Lower lobe of right lung (tissue), 2 donors: ENCODE measurements around the gene SLC48A1. TPM values are rescaled to one million over a fixed set of nuclear protein-coding genes. Genes with fewer than 3 reads are reported as not detected.

ENCODE experiments used
- ATAC-seq, 2 donors: fragments of 200-7000 bp; cut with Tn5 transposase; one replicate each; pipeline ENCODE4 v1.9.1; 2020 to 2022; ENCODE audit warnings: mild to moderate bottlenecking in 2 of 2, moderate library complexity in 2 of 2
- DNase-seq: peaks from one replicate; pipeline ENCODE4 v3.0.0-alpha.2; 2020
- H3K27ac ChIP-seq: fragments of 200-600 bp; one replicate; pipeline ENCODE4 v1.8.0; 2022
- H3K27me3 ChIP-seq: fragments of 200-600 bp; one replicate; pipeline ENCODE4 v1.8.0; 2022; ENCODE audit warnings: low read depth
- H3K36me3 ChIP-seq: fragments of 200-600 bp; one replicate; pipeline ENCODE4 v1.8.0; 2022; ENCODE audit warnings: mild to moderate bottlenecking
- H3K4me1 ChIP-seq: fragments of 200-600 bp; one replicate; pipeline ENCODE4 v1.8.0; 2022
- H3K4me3 ChIP-seq: fragments of 200-600 bp; one replicate; pipeline ENCODE4 v1.8.0; 2022; ENCODE audit warnings: mild to moderate bottlenecking
- H3K9me3 ChIP-seq: fragments of 200-600 bp; one replicate; pipeline ENCODE4 v1.8.0; 2022
- intact Hi-C: fragments of 100-400 bp; cut with DNase I; formaldehyde crosslinking; loops from one replicate; pipeline ENCODE4 v1.11.0; 2022
- total RNA-seq: library from RNA; stranded (reverse); fragmentation: NEBNext Ultra II Directional; extraction: Animal tissue kit (Norgen Biotek cat#: 25700); gene quantifications from one replicate; pipeline ENCODE4 v1.2.1, GENCODE V29; 2021
- TF ChIP-seq, protein P1 (sequence below): fragments of 200-600 bp; IDR thresholded peaks from one replicate; pipeline ENCODE4 v1.8.0; 2022; ENCODE audit warnings: antibody characterized with exemption, mild to moderate bottlenecking
- donor health status: DM: no; HTN: yes; CAD: no; lungs with severe emphysema.

Gene SLC48A1
- total RNA-seq, 1 donor from 2014 or later, result 39.9 TPM

DNA sequence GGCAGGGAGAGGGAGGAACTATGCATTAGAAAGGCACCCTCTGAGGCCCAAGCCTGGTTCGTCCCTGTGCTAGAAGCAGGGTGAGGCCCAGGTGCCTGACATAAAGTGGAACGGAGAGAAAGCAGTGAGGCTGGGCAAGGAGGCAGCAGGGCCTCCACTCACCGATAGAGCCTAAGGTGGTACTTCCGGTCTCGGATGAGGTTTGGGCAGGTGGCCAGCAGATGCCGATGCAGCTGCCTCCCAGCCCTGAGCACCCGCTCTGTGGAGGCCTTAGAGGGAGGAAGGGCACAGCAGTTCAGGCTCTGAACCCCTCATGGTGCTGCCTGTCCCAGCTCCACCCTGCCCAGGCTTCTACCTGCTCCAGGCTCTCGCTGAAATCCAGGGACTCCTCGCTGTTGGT lies 21.5 kb upstream of the SLC48A1 start:
- no peak overlapping the region for H3K4me3 ChIP-seq
- TF ChIP-seq, protein P1, sequence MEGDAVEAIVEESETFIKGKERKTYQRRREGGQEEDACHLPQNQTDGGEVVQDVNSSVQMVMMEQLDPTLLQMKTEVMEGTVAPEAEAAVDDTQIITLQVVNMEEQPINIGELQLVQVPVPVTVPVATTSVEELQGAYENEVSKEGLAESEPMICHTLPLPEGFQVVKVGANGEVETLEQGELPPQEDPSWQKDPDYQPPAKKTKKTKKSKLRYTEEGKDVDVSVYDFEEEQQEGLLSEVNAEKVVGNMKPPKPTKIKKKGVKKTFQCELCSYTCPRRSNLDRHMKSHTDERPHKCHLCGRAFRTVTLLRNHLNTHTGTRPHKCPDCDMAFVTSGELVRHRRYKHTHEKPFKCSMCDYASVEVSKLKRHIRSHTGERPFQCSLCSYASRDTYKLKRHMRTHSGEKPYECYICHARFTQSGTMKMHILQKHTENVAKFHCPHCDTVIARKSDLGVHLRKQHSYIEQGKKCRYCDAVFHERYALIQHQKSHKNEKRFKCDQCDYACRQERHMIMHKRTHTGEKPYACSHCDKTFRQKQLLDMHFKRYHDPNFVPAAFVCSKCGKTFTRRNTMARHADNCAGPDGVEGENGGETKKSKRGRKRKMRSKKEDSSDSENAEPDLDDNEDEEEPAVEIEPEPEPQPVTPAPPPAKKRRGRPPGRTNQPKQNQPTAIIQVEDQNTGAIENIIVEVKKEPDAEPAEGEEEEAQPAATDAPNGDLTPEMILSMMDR, result no peak
- ATAC-seq (no peak), DNase-seq (no peak)
- H3K9me3 ChIP-seq, result no peaks in the 10 kb centered on the region
- H3K36me3 ChIP-seq, result peaks cover 48% of the 10 kb centered on the region
- peaks cover 49% of the 10 kb centered on the region for H3K4me1 ChIP-seq
- no peak overlapping the region for H3K27ac ChIP-seq
- intact Hi-C loops, result no loop called here
- H3K27me3 ChIP-seq, result no peaks in the 10 kb centered on the region

DNA sequence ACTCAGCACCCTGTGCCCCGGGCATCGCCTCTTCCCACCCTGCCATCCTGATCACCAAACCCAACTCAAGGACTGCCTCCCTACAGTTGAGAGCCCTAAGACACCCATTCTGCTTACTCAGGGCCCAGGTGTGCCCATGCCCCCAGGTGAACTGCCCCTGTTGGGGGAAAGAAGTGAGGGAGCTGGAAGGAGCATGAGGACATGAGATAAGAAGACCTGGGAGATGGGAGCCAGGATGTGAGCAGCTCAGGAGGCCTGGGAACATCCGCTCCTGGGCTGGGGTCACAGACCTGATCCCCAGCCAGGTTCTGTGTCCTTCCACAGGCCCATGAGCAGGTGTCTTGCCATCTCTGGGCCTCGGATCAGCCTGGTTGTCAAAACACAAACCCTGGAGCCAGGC lies 20.9 kb upstream of the SLC48A1 start:
- TF ChIP-seq, protein P1, result no peak
- no peaks in the 10 kb centered on the region for H3K9me3 ChIP-seq
- H3K27me3 ChIP-seq, result no peaks in the 10 kb centered on the region
- DNase-seq (no peak), ATAC-seq (no peak)
- H3K4me3 ChIP-seq, result no peak overlapping the region
- intact Hi-C loops, result no loop called here
- H3K4me1 ChIP-seq, result peaks cover 54% of the 10 kb centered on the region
- peaks cover 43% of the 10 kb centered on the region for H3K36me3 ChIP-seq
- H3K27ac ChIP-seq, result peak overlapping the region; percentile 84

DNA sequence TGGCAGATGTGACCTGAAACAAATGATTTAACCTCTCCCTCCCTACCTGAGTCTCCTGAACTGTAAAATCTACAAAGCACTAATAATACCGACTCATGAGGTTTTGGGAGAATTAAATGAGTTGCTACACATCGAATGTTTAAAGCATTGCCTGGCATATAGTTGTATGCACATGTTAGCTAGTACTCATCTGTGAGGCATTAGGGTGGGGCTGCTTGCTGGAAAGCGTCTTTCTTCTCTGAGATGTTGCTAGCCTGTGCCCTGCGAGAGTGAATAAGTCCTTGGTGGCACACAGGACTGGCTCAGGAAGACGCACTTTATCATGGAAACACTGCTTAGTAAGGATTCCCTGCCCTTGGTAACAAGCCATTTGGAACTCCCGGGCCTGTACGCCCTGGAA lies 20.5 kb upstream of the SLC48A1 start:
- no peak for ATAC-seq
- peak overlapping the region; percentile 84 for H3K27ac ChIP-seq
- no peaks in the 10 kb centered on the region for H3K27me3 ChIP-seq
- TF ChIP-seq, protein P1, result no peak
- DNase-seq, result no peak
- no peaks in the 10 kb centered on the region for H3K9me3 ChIP-seq
- H3K4me1 ChIP-seq, result peaks cover 58% of the 10 kb centered on the region
- peaks cover 38% of the 10 kb centered on the region for H3K36me3 ChIP-seq
- H3K4me3 ChIP-seq, result peak overlapping the region; percentile 5
- intact Hi-C loops, result no loop called here

DNA sequence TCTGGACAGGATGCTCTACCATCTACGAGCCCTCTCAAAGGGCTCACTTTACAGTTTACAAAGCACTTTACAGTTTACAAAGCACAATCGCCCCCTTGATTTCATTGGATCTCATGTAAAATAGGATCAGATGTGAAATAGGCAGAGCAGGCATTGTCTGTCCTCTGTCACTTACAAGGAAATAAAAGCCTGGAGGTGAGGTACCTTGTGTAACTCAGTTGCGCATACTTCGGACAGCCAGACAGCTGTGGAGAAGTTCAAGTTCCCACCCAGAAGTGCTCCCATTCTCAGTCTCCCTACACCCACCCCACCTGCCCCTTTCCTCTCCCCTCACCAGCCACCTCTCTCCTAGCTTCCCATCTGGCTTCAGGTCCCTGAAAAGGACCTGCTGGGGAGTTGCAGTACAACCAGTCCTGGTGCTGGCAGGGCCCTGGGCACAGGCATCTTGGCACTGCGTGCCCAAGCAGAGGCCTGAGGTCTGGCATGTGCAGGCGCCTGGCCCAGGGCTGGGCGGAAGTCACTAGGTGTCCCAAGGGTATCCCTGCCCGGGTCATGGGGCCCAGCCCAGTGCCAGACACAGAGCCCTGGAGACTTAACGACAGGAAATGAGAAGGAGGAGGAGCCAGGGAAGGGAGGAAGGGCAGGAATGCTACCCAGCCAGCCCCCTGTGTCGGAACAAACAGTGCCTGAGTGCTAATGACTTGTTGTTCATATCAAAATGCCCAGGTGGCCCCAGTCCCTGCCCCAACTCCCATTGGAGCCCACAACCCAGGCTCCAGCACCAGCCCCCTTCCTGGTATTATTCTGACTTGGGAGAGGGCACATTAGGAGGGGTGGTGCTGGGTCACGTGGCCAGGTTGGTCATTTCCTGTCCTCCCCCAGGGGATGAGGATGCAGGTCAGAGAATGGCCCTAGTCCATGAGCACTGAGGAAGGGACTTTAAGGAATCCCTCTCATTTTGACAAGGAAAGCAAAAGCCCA lies 19.7 kb upstream of the SLC48A1 start:
- Histone ChIP-seq H3K27me3 (no peaks in the 10 kb centered on the region), H3K27ac (peak overlapping the region; percentile 84), H3K4me1 (peaks cover 64% of the 10 kb centered on the region), H3K4me3 (peak overlapping the region; percentile 7), H3K36me3 (peaks cover 31% of the 10 kb centered on the region), H3K9me3 (no peaks in the 10 kb centered on the region)
- intact Hi-C loops, result no loop called here
- DNase-seq (peak; percentile 90), ATAC-seq (peak; percentile 74 to 84)
- TF ChIP-seq, protein P1, result no peak

DNA sequence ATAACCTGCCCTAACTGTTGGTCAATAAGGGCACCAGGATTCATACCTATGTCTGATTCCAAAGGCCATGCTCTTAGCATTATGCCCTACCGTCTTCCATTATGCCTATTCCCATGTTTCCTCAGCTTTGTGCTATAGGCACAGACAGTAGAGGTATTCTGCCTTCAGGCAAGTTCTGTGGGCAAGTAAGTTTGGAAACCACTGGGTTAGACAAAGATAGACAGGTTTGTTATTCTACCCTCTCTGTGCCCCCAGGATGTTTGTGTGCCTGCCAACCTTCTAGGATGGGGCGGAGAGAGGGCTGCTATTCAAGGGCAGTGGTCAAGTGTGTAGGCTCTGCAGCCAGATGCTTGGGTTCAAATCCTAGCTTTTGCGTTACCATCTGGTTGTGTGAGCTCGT lies 18.9 kb upstream of the SLC48A1 start:
- ATAC-seq (no peak), DNase-seq (no peak)
- peaks cover 65% of the 10 kb centered on the region for H3K4me1 ChIP-seq
- intact Hi-C loops, result no loop called here
- no peaks in the 10 kb centered on the region for H3K9me3 ChIP-seq
- TF ChIP-seq, protein P1, result no peak
- H3K27ac ChIP-seq, result peak overlapping the region; percentile 84
- H3K4me3 ChIP-seq, result peak overlapping the region; percentile 7
- H3K36me3 ChIP-seq, result peaks cover 24% of the 10 kb centered on the region
- no peaks in the 10 kb centered on the region for H3K27me3 ChIP-seq
